ENCODE data around the gene C10orf120. TPM values are rescaled to one million over a fixed set of nuclear protein-coding genes. Genes with fewer than 3 reads are reported as not detected.

C10orf120 gene
- total RNA-seq, 1 donor, result not detected

GRCh38 chr10:122665329-122665860 is 34.3 kb downstream of the C10orf120 start:
- no peak overlapping the region for H3K4me2 ChIP-seq (ENCODE audit: insufficient read depth, low read length)
- TF ChIP-seq CTCF (IDR thresholded peaks at IDR 0.05; ENCODE audit: extremely low read depth, low read depth, low read length), result no peak
- H3K4me3 ChIP-seq (ENCODE audit: insufficient read depth, low read length), result no peak overlapping the region
- no peaks in the 10 kb centered on the region for H3K79me2 ChIP-seq (ENCODE audit: insufficient read depth, low read length)
- H4K20me1 ChIP-seq (ENCODE audit: insufficient read depth, low read length), result no peaks in the 10 kb centered on the region
- DNase-seq (ENCODE audit: insufficient read length, low spot score, missing footprints), result peak; percentile 56
- H3K36me3 ChIP-seq (ENCODE audit: insufficient read depth, low read length), result no peaks in the 10 kb centered on the region
- peaks cover 15% of the 10 kb centered on the region for H3K27me3 ChIP-seq (ENCODE audit: insufficient read depth, low read length)
- H3K4me1 ChIP-seq (ENCODE audit: insufficient read depth, low read length), result no peaks in the 10 kb centered on the region
- H3K9me3 ChIP-seq (ENCODE audit: low read depth, low read length), result no peaks in the 10 kb centered on the region
- no peak overlapping the region for H2AFZ ChIP-seq (ENCODE audit: low read length)
- H3K27ac ChIP-seq (ENCODE audit: low read depth, low read length), result no peak overlapping the region

GRCh38 chr10:122664501-122664900 is 35.1 kb downstream of the C10orf120 start:
- Histone ChIP-seq H3K79me2 (ENCODE audit: insufficient read depth, low read length) (no peaks in the 10 kb centered on the region), H3K27ac (ENCODE audit: low read depth, low read length) (no peak overlapping the region), H4K20me1 (ENCODE audit: insufficient read depth, low read length) (no peaks in the 10 kb centered on the region), H3K4me1 (ENCODE audit: insufficient read depth, low read length) (no peaks in the 10 kb centered on the region), H3K4me2 (ENCODE audit: insufficient read depth, low read length) (no peak overlapping the region), H3K27me3 (ENCODE audit: insufficient read depth, low read length) (peaks cover 15% of the 10 kb centered on the region), H2AFZ (ENCODE audit: low read length) (no peak overlapping the region), H3K4me3 (ENCODE audit: insufficient read depth, low read length) (no peak overlapping the region), H3K9me3 (ENCODE audit: low read depth, low read length) (no peaks in the 10 kb centered on the region), H3K36me3 (ENCODE audit: insufficient read depth, low read length) (no peaks in the 10 kb centered on the region)
- DNase-seq (ENCODE audit: insufficient read length, low spot score, missing footprints), result peak; percentile 71
- no peak for TF ChIP-seq CTCF (IDR thresholded peaks at IDR 0.05; ENCODE audit: extremely low read depth, low read depth, low read length)

- Histone ChIP-seq H3K4me1 (ENCODE audit: insufficient read depth, low read length) (no peaks in the 10 kb centered on the region), H3K27ac (ENCODE audit: low read depth, low read length) (no peak overlapping the region), H3K9me3 (ENCODE audit: low read depth, low read length) (no peaks in the 10 kb centered on the region), H3K4me2 (ENCODE audit: insufficient read depth, low read length) (no peak overlapping the region), H4K20me1 (ENCODE audit: insufficient read depth, low read length) (no peaks in the 10 kb centered on the region), H3K79me2 (ENCODE audit: insufficient read depth, low read length) (no peaks in the 10 kb centered on the region), H3K27me3 (ENCODE audit: insufficient read depth, low read length) (peaks cover 13% of the 10 kb centered on the region), H3K4me3 (ENCODE audit: insufficient read depth, low read length) (no peak overlapping the region), H3K36me3 (ENCODE audit: insufficient read depth, low read length) (no peaks in the 10 kb centered on the region), H2AFZ (ENCODE audit: low read length) (no peak overlapping the region)
- DNase-seq (ENCODE audit: insufficient read length, low spot score, missing footprints), result peak; percentile 44
- no peak for TF ChIP-seq CTCF (IDR thresholded peaks at IDR 0.05; ENCODE audit: extremely low read depth, low read depth, low read length)
Observed at GRCh38 chr10:122663516-122664130, 36.0 kb downstream of the C10orf120 start.

- H3K9me3 ChIP-seq (ENCODE audit: low read depth, low read length), result no peaks in the 10 kb centered on the region
- H3K4me1 ChIP-seq (ENCODE audit: insufficient read depth, low read length), result peaks cover 7% of the 10 kb centered on the region
- H3K36me3 ChIP-seq (ENCODE audit: insufficient read depth, low read length), result no peaks in the 10 kb centered on the region
- no peak overlapping the region for H3K4me3 ChIP-seq (ENCODE audit: insufficient read depth, low read length)
- no peaks in the 10 kb centered on the region for H3K79me2 ChIP-seq (ENCODE audit: insufficient read depth, low read length)
- peaks cover 12% of the 10 kb centered on the region for H3K27me3 ChIP-seq (ENCODE audit: insufficient read depth, low read length)
- H4K20me1 ChIP-seq (ENCODE audit: insufficient read depth, low read length), result no peaks in the 10 kb centered on the region
- H3K27ac ChIP-seq (ENCODE audit: low read depth, low read length), result no peak overlapping the region
- DNase-seq (ENCODE audit: insufficient read length, low spot score, missing footprints), result no peak
- no peak overlapping the region for H3K4me2 ChIP-seq (ENCODE audit: insufficient read depth, low read length)
- no peak for TF ChIP-seq CTCF (IDR thresholded peaks at IDR 0.05; ENCODE audit: extremely low read depth, low read depth, low read length)
- H2AFZ ChIP-seq (ENCODE audit: low read length), result no peak overlapping the region
Observed at GRCh38 chr10:122662231-122662630, 37.4 kb downstream of the C10orf120 start.
